DMS53 treated with DMSO at 0.1 percent for 48 hours (cell line): ENCODE data around the gene TGOLN2.
"Not testable (repeated sequence)": the region's sequence is repeated elsewhere in the genome, so short reads cannot be mapped to it uniquely, and the experiment has no call there.

Source experiments
- DNase-seq: peaks from one replicate; lab custom pipeline; 2025; ENCODE audit not compliant: unreplicated experiment; lab: John Stamatoyannopoulos, UW

Gene TGOLN2

GRCh38 chr2:85340034-85340892 is 12.5 kb upstream of the TGOLN2 start:
- DNase-seq, result no peak

- no peak for DNase-seq
Observed at GRCh38 chr2:85334928-85335327, 7.1 kb upstream of the TGOLN2 start.

- not testable (repeated sequence) for DNase-seq
Observed at GRCh38 chr2:85333877-85334276, 6.1 kb upstream of the TGOLN2 start.

- DNase-seq, result no peak
Observed at GRCh38 chr2:85330839-85331636, 3.2 kb upstream of the TGOLN2 start.

GRCh38 chr2:85329701-85330100 is 1.9 kb upstream of the TGOLN2 start:
- not testable (repeated sequence) for DNase-seq

GRCh38 chr2:85329181-85329651 is 1.4 kb upstream of the TGOLN2 start:
- no peak for DNase-seq

GRCh38 chr2:85327160-85327821 is 498 bp downstream of the TGOLN2 start:
- peak; percentile 47 for DNase-seq

GRCh38 chr2:85326406-85327159 is 1.2 kb downstream of the TGOLN2 start:
- no peak for DNase-seq

GRCh38 chr2:85325466-85325811 is 2.4 kb downstream of the TGOLN2 start:
- DNase-seq, result no peak

- no peak for DNase-seq
Observed at GRCh38 chr2:85324639-85325465, 2.9 kb downstream of the TGOLN2 start.

- not testable (repeated sequence) for DNase-seq
Observed at GRCh38 chr2:85323988-85324367, 3.8 kb downstream of the TGOLN2 start.

GRCh38 chr2:85323351-85323987 is 4.3 kb downstream of the TGOLN2 start:
- DNase-seq, result no peak

- no peak for DNase-seq
Observed at GRCh38 chr2:85319796-85320195, 8.0 kb downstream of the TGOLN2 start.

GRCh38 chr2:85318222-85319074 is 9.3 kb downstream of the TGOLN2 start:
- no peak for DNase-seq

GRCh38 chr2:85315921-85316320 is 11.9 kb downstream of the TGOLN2 start:
- DNase-seq, result not testable (repeated sequence)

- DNase-seq, result no peak
Observed at GRCh38 chr2:85314884-85315242, 12.9 kb downstream of the TGOLN2 start.

- DNase-seq, result no peak
Observed at GRCh38 chr2:85312404-85312803, 15.4 kb downstream of the TGOLN2 start.

GRCh38 chr2:85310330-85310729 is 17.5 kb downstream of the TGOLN2 start:
- DNase-seq, result no peak
